GM06990 (cell line): ENCODE measurements around the gene TBC1D24.
A peak's percentile ranks its signal among the peaks of the same experiment; 100 is the strongest.

Experiments
- DNase-seq: peaks from one replicate; pipeline ENCODE4 v3.0.0-alpha.2; 2011; ENCODE audit not compliant: insufficient read length; ENCODE audit errors: extremely low read depth
- H3K27me3 ChIP-seq: replicated peaks from 2 replicates; pipeline ENCODE4 v1.6.0; 2011; ENCODE audit warnings: low read length; ENCODE audit not compliant: control insufficient read depth, insufficient read depth
- H3K36me3 ChIP-seq: 2 replicates; pipeline ENCODE4 v1.5.1; 2011; ENCODE audit warnings: low read length; ENCODE audit not compliant: control insufficient read depth, insufficient read depth
- H3K4me3 ChIP-seq: replicated peaks from 2 replicates; pipeline ENCODE4 v1.5.1; 2011; ENCODE audit warnings: low read depth, mild to moderate bottlenecking, control low read depth, low read length
- CTCF ChIP-seq: IDR thresholded peaks from 2 replicates; pipeline ENCODE4 v1.5.1; 2011; ENCODE audit warnings: low read length, control low read depth, mild to moderate bottlenecking, inconsistent platforms; ENCODE audit not compliant: insufficient read depth, poor library complexity, severe bottlenecking

Gene TBC1D24

DNA sequence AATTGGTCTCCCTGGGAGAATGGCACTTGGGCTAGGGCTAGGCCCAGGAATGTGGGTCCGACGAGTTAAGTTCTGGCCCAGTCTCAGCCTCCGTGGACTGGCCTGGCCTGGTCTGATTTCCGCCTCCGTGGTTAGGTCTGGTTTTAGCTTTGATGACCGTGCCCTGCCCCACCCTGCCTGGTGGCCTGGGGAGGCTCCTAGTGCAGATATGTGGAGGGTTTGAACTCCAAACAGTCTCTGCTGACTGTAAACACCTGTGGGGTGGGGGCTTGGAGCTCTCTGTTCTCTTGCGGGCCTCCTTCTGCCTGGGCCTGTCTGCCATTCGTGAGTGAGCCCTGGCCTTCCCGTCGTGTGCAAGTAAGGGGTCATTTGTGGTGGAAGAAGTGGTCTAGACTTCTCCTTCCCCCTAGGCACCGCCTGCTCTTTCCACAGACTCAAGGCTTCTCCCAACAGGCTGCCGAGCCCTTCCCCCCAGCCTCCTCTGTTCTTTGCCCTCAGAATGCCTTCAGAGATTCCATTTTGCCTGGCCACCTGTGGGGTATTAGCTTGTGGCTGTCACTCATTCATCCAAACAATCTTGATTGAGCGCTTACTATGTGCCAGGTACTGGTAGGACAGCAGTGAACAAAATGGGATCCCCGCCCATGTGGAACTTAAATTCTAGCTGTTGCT is 40.4 kb downstream of the TBC1D24 start:
- Histone ChIP-seq H3K36me3 (peaks cover 12% of the 10 kb centered on the region), H3K4me3 (peak overlapping the region; percentile 92), H3K27me3 (no peaks in the 10 kb centered on the region)
- no peak for DNase-seq
- no peak for TF ChIP-seq CTCF

- Histone ChIP-seq H3K27me3 (no peaks in the 10 kb centered on the region), H3K36me3 (peaks cover 12% of the 10 kb centered on the region), H3K4me3 (no peak overlapping the region)
- no peak for DNase-seq
- TF ChIP-seq CTCF = no peak
Measured at GRCh38 chr16:2516391-2517240, 41.7 kb downstream of the TBC1D24 start.

DNA sequence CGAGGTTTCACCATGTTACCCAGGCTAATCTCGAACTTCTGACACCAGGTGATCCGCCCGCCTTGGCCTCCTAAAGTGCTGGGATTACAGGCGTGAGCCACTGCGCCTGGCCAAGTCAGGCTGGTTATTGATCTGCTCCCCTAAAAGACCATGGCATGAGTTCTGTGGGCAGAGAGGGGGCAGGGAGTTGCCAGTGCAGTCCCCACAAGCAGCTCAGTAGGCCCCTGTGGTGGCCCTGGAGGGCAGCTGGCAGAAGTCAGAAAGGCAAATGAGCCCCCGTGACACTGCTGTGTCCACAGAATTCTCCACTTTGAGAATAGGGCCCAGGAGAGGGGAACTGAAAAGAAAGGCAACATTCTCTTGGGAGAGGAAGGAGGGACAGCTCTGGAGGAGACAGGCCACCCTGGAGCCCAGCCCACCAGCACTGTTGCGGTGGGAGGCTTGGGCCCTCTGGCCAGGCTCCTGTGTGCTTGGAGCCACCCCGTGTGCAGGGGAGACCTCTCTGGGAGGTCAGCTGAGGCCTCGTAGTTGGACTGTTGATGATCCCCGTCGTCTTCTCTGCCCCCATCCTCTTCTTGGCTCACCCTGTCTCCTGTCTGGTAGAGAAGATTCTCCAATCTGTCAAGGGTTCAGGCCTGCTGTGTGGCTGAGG is 43.2 kb downstream of the TBC1D24 start:
- Histone ChIP-seq H3K4me3 (no peak overlapping the region), H3K27me3 (no peaks in the 10 kb centered on the region), H3K36me3 (peaks cover 12% of the 10 kb centered on the region)
- no peak for DNase-seq
- TF ChIP-seq CTCF = no peak

DNA sequence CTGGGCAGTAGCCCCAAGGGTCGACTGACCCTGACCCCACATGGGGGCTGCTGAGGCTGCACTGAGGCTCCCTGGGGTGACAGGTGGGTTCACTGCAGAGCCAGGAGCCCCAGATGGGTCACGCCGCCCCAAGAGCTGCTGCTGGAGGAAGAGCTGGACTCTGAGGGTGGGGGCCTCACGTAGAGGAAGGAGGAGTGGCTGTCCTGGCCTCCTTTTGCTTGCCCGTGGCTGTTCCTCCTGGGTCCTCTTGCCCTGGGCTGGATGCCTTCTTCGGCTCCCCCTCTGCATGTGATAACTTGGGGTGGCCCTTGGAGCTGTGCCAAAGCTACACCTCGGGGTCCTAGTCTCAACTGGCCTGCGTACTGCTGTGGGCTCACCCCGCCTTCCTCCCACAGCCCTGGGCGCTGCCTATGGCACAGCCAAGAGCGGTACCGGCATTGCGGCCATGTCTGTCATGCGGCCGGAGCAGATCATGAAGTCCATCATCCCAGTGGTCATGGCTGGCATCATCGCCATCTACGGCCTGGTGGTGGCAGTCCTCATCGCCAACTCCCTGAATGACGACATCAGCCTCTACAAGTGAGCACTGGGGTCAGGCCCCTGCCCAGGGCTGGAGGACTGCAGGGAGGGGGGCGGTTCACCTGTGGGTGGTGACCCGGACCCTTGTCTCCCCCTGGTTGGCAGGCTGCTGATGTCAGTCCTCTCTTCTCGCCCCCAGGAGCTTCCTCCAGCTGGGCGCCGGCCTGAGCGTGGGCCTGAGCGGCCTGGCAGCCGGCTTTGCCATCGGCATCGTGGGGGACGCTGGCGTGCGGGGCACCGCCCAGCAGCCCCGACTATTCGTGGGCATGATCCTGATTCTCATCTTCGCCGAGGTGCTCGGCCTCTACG is 44.1 kb downstream of the TBC1D24 start:
- no peak for TF ChIP-seq CTCF
- peaks cover 17% of the 10 kb centered on the region for H3K36me3 ChIP-seq
- no peaks in the 10 kb centered on the region for H3K27me3 ChIP-seq
- no peak for DNase-seq
- no peak overlapping the region for H3K4me3 ChIP-seq

- Histone ChIP-seq H3K27me3 (no peaks in the 10 kb centered on the region), H3K36me3 (peaks cover 19% of the 10 kb centered on the region), H3K4me3 (peak overlapping the region; percentile 32)
- no peak for TF ChIP-seq CTCF
- DNase-seq = no peak
Measured at GRCh38 chr16:2519711-2520080, 44.8 kb downstream of the TBC1D24 start.
